K562 (cell line): ENCODE results near the gene HIVEP3. TPM values are rescaled to one million over a fixed set of nuclear protein-coding genes. Genes with fewer than 3 reads are reported as not detected.

Experiments used
- ATAC-seq: fragments of 200-7000 bp; cut with Tn5 transposase; 3 replicates; pipeline ENCODE4 v1.9.1; 2020; ENCODE audit warnings: moderate library complexity
- BruUV-seq: library from RNA; stranded (reverse); fragments of 400-500 nt; replicated peaks from 2 replicates; lab custom pipeline; 2021; lab: Mats Ljungman, UMichigan
- CTCF ChIA-PET: fragments of 300-600 bp; formaldehyde crosslinking; extraction: SDS; loops from one replicate; lab custom pipeline; 2021; ENCODE audit warnings: low intra/inter-chr PET ratio; lab: Yijun Ruan, JAX
- POLR2A ChIA-PET: fragments of 300-600, 350-650 bp; sonication (Branson Sonifier 250); formaldehyde crosslinking; extraction: SDS; loops from one replicate; lab custom pipeline; 2021; ENCODE audit warnings: antibody characterized with exemption, inconsistent platforms; lab: Yijun Ruan, JAX
- DNase-seq, 4 experiments: peaks; one replicate each; pipeline versions ENCODE4 v3.0.0 to v3.0.0-alpha.2; 2011 to 2018; ENCODE audit warnings: low spot score in 3 of 4, mixed read lengths in 3 of 4; ENCODE audit errors: extremely low read depth in 1 of 4
- FAIRE-seq: peaks from 2 replicates; lab custom pipeline; 2011; peaks lifted over from hg19 to GRCh38; lab: Jason Lieb, UNC
- H2AFZ ChIP-seq: 2 replicates; pipeline ENCODE4 v1.6.0; 2011; ENCODE audit warnings: low read depth, low read length, control low read depth, inconsistent platforms
- H3K27ac ChIP-seq: fragments of 200-600 bp; 3 replicates; pipeline ENCODE4 v1.8.0; 2011; ENCODE audit warnings: low read depth, mild to moderate bottlenecking, control low read depth, inconsistent platforms, low read length, moderate library complexity, mixed read lengths; ENCODE audit errors: extremely low read depth
- H3K27me3 ChIP-seq, 2 experiments: fragments of 300-600 bp in 1 of 2; 2 replicates in 1 of 2; 3 replicates in 1 of 2; pipeline versions ENCODE4 v1.6.0 to v1.8.0; 2011; ENCODE audit warnings: inconsistent platforms in 2 of 2, low read length in 2 of 2, mild to moderate bottlenecking in 1 of 2, mixed read lengths in 1 of 2, moderate library complexity in 1 of 2; ENCODE audit not compliant: control insufficient read depth in 2 of 2, insufficient read depth in 2 of 2
- H3K36me3 ChIP-seq: fragments of 300-600 bp; 3 replicates; pipeline ENCODE4 v1.8.0; 2011; ENCODE audit warnings: mild to moderate bottlenecking, low read length, inconsistent platforms; ENCODE audit not compliant: control insufficient read depth, insufficient read depth
- H3K4me1 ChIP-seq, 2 experiments: fragments of 200-600 bp in 1 of 2; replicated peaks in 1 of 2; 2 replicates in 1 of 2; 3 replicates in 1 of 2; pipeline versions ENCODE4 v1.5.1 to v1.8.0; 2011; ENCODE audit warnings: inconsistent platforms in 2 of 2, low read length in 2 of 2, mild to moderate bottlenecking in 1 of 2, mixed read lengths in 1 of 2, moderate library complexity in 1 of 2; ENCODE audit not compliant: control insufficient read depth in 2 of 2, insufficient read depth in 2 of 2
- H3K4me2 ChIP-seq: 2 replicates; pipeline ENCODE4 v1.6.1; 2011; ENCODE audit warnings: low read length, control low read depth, inconsistent platforms, mixed read lengths; ENCODE audit not compliant: insufficient read depth
- H3K4me3 ChIP-seq: fragments of 200-600 bp; sonication (generic), shearing (Covaris generic); 2 replicates; pipeline ENCODE4 v1.5.1; 2016; ENCODE audit warnings: control low read depth, inconsistent platforms
- H3K79me2 ChIP-seq: fragments of 200-600 bp; 3 replicates; pipeline ENCODE4 v1.8.0; 2011; ENCODE audit warnings: low read length, inconsistent platforms; ENCODE audit not compliant: control insufficient read depth, insufficient read depth
- H3K9ac ChIP-seq, 2 experiments: 2 replicates each; pipeline versions ENCODE4 v1.6.0 to v1.6.1; 2011; ENCODE audit warnings: low read depth in 2 of 2, low read length in 2 of 2, control low read depth in 1 of 2, inconsistent platforms in 1 of 2, mild to moderate bottlenecking in 1 of 2, mixed read lengths in 1 of 2; ENCODE audit not compliant: insufficient read depth in 1 of 2
- H3K9me1 ChIP-seq: one replicate; pipeline ENCODE4 v1.6.0; 2011; ENCODE audit warnings: inconsistent platforms, mild to moderate bottlenecking, low read length, moderate library complexity; ENCODE audit not compliant: control insufficient read depth, insufficient read depth
- H3K9me3 ChIP-seq: replicated peaks from 2 replicates; pipeline ENCODE4 v1.5.1; 2011; ENCODE audit warnings: low read depth, low read length, inconsistent platforms; ENCODE audit not compliant: control insufficient read depth, insufficient read depth
- H4K20me1 ChIP-seq: replicated peaks from 2 replicates; pipeline ENCODE4 v1.6.1; 2011; ENCODE audit warnings: low read length, inconsistent platforms, mixed read lengths; ENCODE audit not compliant: control insufficient read depth, insufficient read depth
- ARNT ChIP-seq, 2 experiments: fragments of 450-650 bp; IDR thresholded peaks; 2 replicates each; pipeline ENCODE4 v1.6.1; 2016; ENCODE audit warnings: mild to moderate bottlenecking in 1 of 2
- CBX8 ChIP-seq: fragments of 200-600 bp; sonication (generic); IDR thresholded peaks from 2 replicates; pipeline ENCODE4 v1.6.1; 2012; ENCODE audit warnings: borderline replicate concordance, mixed run types, low read depth, mild to moderate bottlenecking, moderate library complexity, mixed read lengths, low read length, control low read depth, inconsistent platforms; ENCODE audit not compliant: poor library complexity, severe bottlenecking; ENCODE audit errors: extremely low read depth
- CREBBP ChIP-seq: IDR thresholded peaks from one replicate; pipeline ENCODE4 v1.6.1; 2012; ENCODE audit warnings: low read depth, mild to moderate bottlenecking, control low read depth, inconsistent platforms, low read length
- CREM ChIP-seq: IDR thresholded peaks from 2 replicates; pipeline ENCODE4 v1.6.1; 2014; ENCODE audit warnings: antibody characterized with exemption, low read depth
- FOSL1 ChIP-seq: fragments of 200-800 bp; sonication (Bioruptor generic); conservative IDR thresholded peaks from 2 replicates; pipeline ENCODE4 v1.6.1; 2016; ENCODE audit warnings: missing genetic modification characterization, missing compliant biosample characterization
- GABPA ChIP-seq: fragments of 200-800 bp; sonication (Bioruptor generic); conservative IDR thresholded peaks from 2 replicates; pipeline ENCODE4 v1.6.1; 2016; ENCODE audit warnings: low read depth, missing genetic modification characterization, missing compliant biosample characterization
- HDAC6 ChIP-seq: IDR thresholded peaks from 2 replicates; pipeline ENCODE4 v1.6.1; 2012; ENCODE audit warnings: low read depth, mild to moderate bottlenecking, control low read depth, inconsistent platforms, low read length, moderate library complexity
- ILK ChIP-seq: fragments of 450-650 bp; IDR thresholded peaks from 2 replicates; pipeline ENCODE4 v1.6.1; 2016; ENCODE audit warnings: missing genetic modification characterization, low read depth, mild to moderate bottlenecking, missing compliant biosample characterization, moderate library complexity, borderline replicate concordance
- NFE2 ChIP-seq: IDR thresholded peaks from 2 replicates; pipeline ENCODE4 v1.6.1; 2014; ENCODE audit warnings: antibody characterized with exemption, low read depth
- ZNF79 ChIP-seq: fragments of 250-450 bp; sonication (Bioruptor Pico); IDR thresholded peaks from 2 replicates; pipeline ENCODE4 v1.4.0; 2020; ENCODE audit warnings: low read depth, mild to moderate bottlenecking, moderate library complexity
- ZZZ3 ChIP-seq: fragments of 450-650 bp; IDR thresholded peaks from 2 replicates; pipeline ENCODE4 v1.6.1; 2016; ENCODE audit warnings: antibody characterized with exemption, mild to moderate bottlenecking, moderate library complexity
- WGBS: fragments of 100-300 bp; shearing (Covaris generic); methylation state at CpG from one replicate; pipeline ENCODE4 v1.1.6; 2016; ENCODE audit warnings: low coverage, mixed read lengths; ENCODE audit not compliant: insufficient coverage; ENCODE audit errors: missing lambda C conversion rate; 5-methylcytosine and 5-hydroxymethylcytosine counted together
- in situ Hi-C: fragments of 300-500 bp; cut with MboI; formaldehyde crosslinking; loops from 4 replicates; pipeline ENCODE4 v1.15.0; 2018; ENCODE audit warnings: inconsistent platforms, mixed read lengths
- intact Hi-C: fragments of 100-400 bp; cut with micrococcal nuclease; formaldehyde crosslinking; loops from 2 replicates; pipeline ENCODE4 v1.14.2; 2022
- polyA plus RNA-seq, 8 experiments: library from polyadenylated mRNA; depleted of rRNA in 4 of 8; stranded (reverse) in 5 of 8; unstranded in 3 of 8; fragments of >200 nt; fragmentation: Nextera tagmentation in 2 of 8; fragmentation: Illumina TruSeq in 1 of 8; extraction: Ambion mirVana in 2 of 8; extraction: Trizol in 1 of 8; gene quantifications; 2 replicates each; pipeline versions ENCODE4 v1.2.1 to v1.2.3, GENCODE V29; 2011 to 2014; ENCODE audit warnings: inconsistent platforms in 1 of 8, missing spikeins in 1 of 8
- total RNA-seq, 7 experiments: library from RNA; depleted of rRNA in 6 of 7; stranded (reverse); fragments of >200 nt in 6 of 7; fragmentation: Illumina TruSeq in 2 of 7; extraction: Trizol in 2 of 7; gene quantifications; 2 replicates each; pipeline versions ENCODE4 v1.2.1 to v1.2.3, GENCODE V29; 2011 to 2021; ENCODE audit warnings: low replicate concordance in 1 of 7
- TF ChIP-seq, protein P1 (sequence below): fragments of 450-650 bp; IDR thresholded peaks from 2 replicates; pipeline ENCODE4 v1.6.1; 2017; ENCODE audit warnings: antibody characterized with exemption, mild to moderate bottlenecking
- TF ChIP-seq, protein P2 (sequence below): fragments of 450-650 bp; IDR thresholded peaks from 2 replicates; pipeline ENCODE4 v1.6.1; 2018; ENCODE audit warnings: mild to moderate bottlenecking, low read depth; ENCODE audit not compliant: partially characterized antibody

HIVEP3 gene
- total and polyA plus RNA-seq, 9 of the 15 experiments (the other 6 are each of a cell fraction or from before 2014, with no cell fraction given): 0.09 to 0.58 (median 0.34) TPM; not detected in 1

DNA sequence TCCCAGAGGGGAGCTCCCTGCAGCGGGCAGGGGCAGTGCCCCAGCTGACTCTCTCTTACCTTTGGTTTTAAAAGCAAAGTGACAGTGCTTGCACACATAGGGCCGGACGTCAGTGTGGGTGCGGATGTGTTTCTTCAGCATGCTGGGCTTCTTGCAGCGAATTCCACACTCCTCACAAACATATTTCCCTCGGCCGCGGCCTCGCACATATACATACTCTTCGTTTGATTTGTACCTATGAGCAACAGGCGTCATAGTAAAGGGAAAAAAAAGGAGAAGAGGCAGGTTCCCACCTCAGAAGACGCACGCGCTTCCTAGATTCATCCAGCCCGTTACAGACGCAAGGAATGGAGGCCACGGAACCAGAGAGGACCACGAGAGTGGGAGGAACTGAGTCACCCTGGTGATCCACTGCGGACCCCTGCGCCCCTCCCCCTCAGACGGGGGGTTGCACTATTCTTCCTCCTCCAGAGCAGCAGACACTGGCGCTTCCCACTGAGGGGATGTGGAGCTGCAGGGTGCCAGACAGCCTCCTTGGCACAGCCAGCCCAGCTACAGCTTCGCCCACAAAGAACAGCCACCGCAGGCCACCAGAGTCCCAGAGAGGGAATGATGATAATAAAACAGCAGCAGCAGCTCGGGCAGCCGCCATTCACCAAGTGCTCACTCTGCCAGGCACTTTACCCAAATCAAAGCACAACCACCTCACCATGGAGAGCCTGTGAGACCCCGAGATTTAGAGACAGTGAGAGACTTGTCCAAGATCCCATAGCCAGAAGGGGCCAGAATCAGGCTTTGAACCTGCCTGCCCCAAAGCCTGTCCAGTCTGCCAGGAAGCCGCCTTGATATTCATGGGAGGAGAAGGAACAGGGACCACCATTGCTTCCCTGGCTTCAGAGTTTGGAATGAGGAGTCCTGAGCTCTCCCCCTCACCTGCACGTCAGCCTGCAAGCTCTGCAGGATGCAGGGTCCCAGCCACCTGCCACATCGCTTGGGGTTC is 393.7 kb downstream of the HIVEP3 start:
- no TSS peak for BruUV-seq
- Histone ChIP-seq H3K9ac (no peak overlapping the region), H3K9me1 (no peaks in the 10 kb centered on the region), H3K4me3 (no peak overlapping the region), H3K4me2 (no peak overlapping the region), H4K20me1 (0 out of 2 replicates have a peak, but pooled peaks cover 8% of the 10 kb centered on the region), H2AFZ (no peak overlapping the region), H3K79me2 (no peaks in the 10 kb centered on the region), H3K27me3 (peaks cover 12 to 38% of the 10 kb centered on the region in 2 experiments; a peak in 4 of 5 replicates), H3K9me3 (no peaks in the 10 kb centered on the region; the same call in 1 of the 2 replicates), H3K36me3 (no peaks in the 10 kb centered on the region), H3K4me1 (peaks cover 0 to 5% of the 10 kb centered on the region in 2 experiments; a peak in 1 of 5 replicates), H3K27ac (no peak overlapping the region)
- ChIA-PET POLR2A (interaction anchor here (0.6 to 1.0 kb wide), 2 partner anchors 12 to 362 kb away, joined by 3 read pairs; no protein-coding TSS in a partner anchor), CTCF (no interaction called here)
- FAIRE-seq (no peak), ATAC-seq (no peak), DNase-seq (no peak)
- intact Hi-C loops (no loop called here), in situ Hi-C loops (no loop called here)
- WGBS: under 1% methylated on average over 29 of the region's 30 CpGs
- TF ChIP-seq CBX8: no peak
- TF ChIP-seq ZZZ3: no peak
- no peak for TF ChIP-seq NFE2
- TF ChIP-seq ZNF79 (CRISPR knock-in tag): no peak
- no peak for TF ChIP-seq HDAC6
- no peak for TF ChIP-seq ARNT (IDR thresholded peaks at IDR 0.05)
- TF ChIP-seq, protein P1, sequence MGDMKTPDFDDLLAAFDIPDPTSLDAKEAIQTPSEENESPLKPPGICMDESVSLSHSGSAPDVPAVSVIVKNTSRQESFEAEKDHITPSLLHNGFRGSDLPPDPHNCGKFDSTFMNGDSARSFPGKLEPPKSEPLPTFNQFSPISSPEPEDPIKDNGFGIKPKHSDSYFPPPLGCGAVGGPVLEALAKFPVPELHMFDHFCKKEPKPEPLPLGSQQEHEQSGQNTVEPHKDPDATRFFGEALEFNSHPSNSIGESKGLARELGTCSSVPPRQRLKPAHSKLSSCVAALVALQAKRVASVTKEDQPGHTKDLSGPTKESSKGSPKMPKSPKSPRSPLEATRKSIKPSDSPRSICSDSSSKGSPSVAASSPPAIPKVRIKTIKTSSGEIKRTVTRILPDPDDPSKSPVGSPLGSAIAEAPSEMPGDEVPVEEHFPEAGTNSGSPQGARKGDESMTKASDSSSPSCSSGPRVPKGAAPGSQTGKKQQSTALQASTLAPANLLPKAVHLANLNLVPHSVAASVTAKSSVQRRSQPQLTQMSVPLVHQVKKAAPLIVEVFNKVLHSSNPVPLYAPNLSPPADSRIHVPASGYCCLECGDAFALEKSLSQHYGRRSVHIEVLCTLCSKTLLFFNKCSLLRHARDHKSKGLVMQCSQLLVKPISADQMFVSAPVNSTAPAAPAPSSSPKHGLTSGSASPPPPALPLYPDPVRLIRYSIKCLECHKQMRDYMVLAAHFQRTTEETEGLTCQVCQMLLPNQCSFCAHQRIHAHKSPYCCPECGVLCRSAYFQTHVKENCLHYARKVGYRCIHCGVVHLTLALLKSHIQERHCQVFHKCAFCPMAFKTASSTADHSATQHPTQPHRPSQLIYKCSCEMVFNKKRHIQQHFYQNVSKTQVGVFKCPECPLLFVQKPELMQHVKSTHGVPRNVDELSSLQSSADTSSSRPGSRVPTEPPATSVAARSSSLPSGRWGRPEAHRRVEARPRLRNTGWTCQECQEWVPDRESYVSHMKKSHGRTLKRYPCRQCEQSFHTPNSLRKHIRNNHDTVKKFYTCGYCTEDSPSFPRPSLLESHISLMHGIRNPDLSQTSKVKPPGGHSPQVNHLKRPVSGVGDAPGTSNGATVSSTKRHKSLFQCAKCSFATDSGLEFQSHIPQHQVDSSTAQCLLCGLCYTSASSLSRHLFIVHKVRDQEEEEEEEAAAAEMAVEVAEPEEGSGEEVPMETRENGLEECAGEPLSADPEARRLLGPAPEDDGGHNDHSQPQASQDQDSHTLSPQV: no peak
- TF ChIP-seq FOSL1 (tag): no peak
- no peak for TF ChIP-seq GABPA (tag)
- no peak for TF ChIP-seq ILK
- TF ChIP-seq CREBBP: no peak
- TF ChIP-seq, protein P2, sequence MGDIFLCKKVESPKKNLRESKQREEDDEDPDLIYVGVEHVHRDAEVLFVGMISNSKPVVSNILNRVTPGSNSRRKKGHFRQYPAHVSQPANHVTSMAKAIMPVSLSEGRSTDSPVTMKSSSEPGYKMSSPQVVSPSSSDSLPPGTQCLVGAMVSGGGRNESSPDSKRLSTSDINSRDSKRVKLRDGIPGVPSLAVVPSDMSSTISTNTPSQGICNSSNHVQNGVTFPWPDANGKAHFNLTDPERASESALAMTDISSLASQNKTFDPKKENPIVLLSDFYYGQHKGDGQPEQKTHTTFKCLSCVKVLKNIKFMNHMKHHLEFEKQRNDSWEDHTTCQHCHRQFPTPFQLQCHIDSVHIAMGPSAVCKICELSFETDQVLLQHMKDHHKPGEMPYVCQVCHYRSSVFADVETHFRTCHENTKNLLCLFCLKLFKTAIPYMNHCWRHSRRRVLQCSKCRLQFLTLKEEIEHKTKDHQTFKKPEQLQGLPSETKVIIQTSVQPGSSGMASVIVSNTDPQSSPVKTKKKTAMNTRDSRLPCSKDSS: no peak
- TF ChIP-seq CREM: no peak
